ENCODE results near the gene EDAR. TPM values are rescaled to one million over a fixed set of nuclear protein-coding genes. Genes with fewer than 3 reads are reported as not detected.

The EDAR gene
- total RNA-seq, 6 experiments from 2014 or later = 0.06 to 1.6 (median 0.28) TPM

DNA sequence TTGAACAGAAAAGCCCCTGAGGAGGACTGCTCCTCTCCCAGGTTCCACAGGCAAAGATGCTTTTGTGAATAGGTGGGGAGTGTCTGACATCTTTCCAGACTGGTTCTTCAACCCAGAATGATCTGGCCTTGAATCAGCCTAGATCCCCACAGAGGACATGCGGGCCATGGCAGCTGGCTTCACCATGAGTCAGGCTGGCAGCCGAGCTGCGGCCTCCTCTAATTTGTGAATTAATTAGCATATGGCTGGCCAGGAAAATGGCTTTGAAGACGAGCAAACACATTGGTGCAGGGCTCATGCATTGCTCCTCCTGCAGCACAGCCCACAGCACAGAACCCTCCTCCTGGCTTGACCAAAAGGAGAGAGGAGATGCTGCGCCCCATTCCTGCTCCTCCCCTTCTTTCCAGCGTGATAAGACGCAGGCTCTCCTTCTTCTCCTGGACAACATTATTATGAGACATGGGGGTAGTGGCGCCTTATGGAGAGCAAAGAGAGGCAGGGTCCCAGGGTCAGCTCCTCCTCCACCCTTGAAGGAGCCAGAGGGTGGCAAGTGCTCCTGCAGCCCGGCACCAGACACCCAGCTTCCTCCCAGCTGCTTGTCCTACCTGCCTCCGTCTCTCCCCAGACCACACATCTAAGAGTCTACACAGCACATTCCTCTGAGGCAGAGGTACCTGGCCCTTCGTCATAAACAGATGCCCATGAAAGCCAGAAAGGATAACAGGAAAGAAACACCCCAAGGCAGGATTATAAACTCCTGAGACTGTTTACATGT is 66.7 kb downstream of the EDAR start:
- Histone ChIP-seq H3K9me3 (no peaks in the 10 kb centered on the region), H3K27me3 (no peaks in the 10 kb centered on the region), H3K4me3 (no peak overlapping the region), H3K36me3 (no peaks in the 10 kb centered on the region), H3K27ac (no peak overlapping the region), H3K4me1 (peaks cover 0 to 20% (median 6%) of the 10 kb centered on the region in 4 donors)
- no peak for ATAC-seq
- intact Hi-C loops (cut with DNase I) = no loop called here
- WGBS (ENCODE audit: insufficient coverage, low coverage, low lambda C conversion rate, missing lambda C conversion rate) = 60% methylated on average over 1 of the region's 11 CpGs
- no peak for TF ChIP-seq POLR2A (IDR thresholded peaks at IDR 0.05)
- TF ChIP-seq, protein P1, sequence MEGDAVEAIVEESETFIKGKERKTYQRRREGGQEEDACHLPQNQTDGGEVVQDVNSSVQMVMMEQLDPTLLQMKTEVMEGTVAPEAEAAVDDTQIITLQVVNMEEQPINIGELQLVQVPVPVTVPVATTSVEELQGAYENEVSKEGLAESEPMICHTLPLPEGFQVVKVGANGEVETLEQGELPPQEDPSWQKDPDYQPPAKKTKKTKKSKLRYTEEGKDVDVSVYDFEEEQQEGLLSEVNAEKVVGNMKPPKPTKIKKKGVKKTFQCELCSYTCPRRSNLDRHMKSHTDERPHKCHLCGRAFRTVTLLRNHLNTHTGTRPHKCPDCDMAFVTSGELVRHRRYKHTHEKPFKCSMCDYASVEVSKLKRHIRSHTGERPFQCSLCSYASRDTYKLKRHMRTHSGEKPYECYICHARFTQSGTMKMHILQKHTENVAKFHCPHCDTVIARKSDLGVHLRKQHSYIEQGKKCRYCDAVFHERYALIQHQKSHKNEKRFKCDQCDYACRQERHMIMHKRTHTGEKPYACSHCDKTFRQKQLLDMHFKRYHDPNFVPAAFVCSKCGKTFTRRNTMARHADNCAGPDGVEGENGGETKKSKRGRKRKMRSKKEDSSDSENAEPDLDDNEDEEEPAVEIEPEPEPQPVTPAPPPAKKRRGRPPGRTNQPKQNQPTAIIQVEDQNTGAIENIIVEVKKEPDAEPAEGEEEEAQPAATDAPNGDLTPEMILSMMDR (IDR thresholded peaks at IDR 0.05) = no peak
- peak in 1 of 3 donors; percentile 30 for DNase-seq

- ATAC-seq (no peak), DNase-seq (peak in 1 of 3 donors; percentile 35)
- Histone ChIP-seq H3K27me3 (no peaks in the 10 kb centered on the region), H3K27ac (no peak overlapping the region), H3K36me3 (no peaks in the 10 kb centered on the region), H3K4me3 (no peak overlapping the region), H3K4me1 (peaks cover 0 to 20% (median 6%) of the 10 kb centered on the region in 4 donors), H3K9me3 (no peaks in the 10 kb centered on the region)
- intact Hi-C loops (cut with DNase I) = no loop called here
- no CpG with 5 or more reads among the region's 16 CpGs for WGBS (ENCODE audit: insufficient coverage, low coverage, low lambda C conversion rate, missing lambda C conversion rate)
- no peak for TF ChIP-seq POLR2A (IDR thresholded peaks at IDR 0.05)
- TF ChIP-seq, protein P1 (IDR thresholded peaks at IDR 0.05) = no peak
Observed at GRCh38 chr2:108921096-108922030, 67.7 kb downstream of the EDAR start.

- intact Hi-C loops (cut with DNase I) = no loop called here
- 80% methylated on average over 3 of the region's 7 CpGs for WGBS (ENCODE audit: insufficient coverage, low coverage, low lambda C conversion rate, missing lambda C conversion rate)
- peaks cover 0 to 14% (median 5%) of the 10 kb centered on the region in 4 donors for H3K4me1 ChIP-seq
- TF ChIP-seq, protein P1 (IDR thresholded peaks at IDR 0.05) = no peak
- no peak for TF ChIP-seq POLR2A (IDR thresholded peaks at IDR 0.05)
- H3K9me3 ChIP-seq = no peaks in the 10 kb centered on the region
- no peak overlapping the region for H3K27ac ChIP-seq
- ATAC-seq (no peak), DNase-seq (peak in 1 of 3 donors; percentile 21)
- H3K27me3 ChIP-seq = no peaks in the 10 kb centered on the region
- H3K4me3 ChIP-seq = no peak overlapping the region
- no peaks in the 10 kb centered on the region for H3K36me3 ChIP-seq
Observed at GRCh38 chr2:108920686-108921085, 68.3 kb downstream of the EDAR start.

DNA sequence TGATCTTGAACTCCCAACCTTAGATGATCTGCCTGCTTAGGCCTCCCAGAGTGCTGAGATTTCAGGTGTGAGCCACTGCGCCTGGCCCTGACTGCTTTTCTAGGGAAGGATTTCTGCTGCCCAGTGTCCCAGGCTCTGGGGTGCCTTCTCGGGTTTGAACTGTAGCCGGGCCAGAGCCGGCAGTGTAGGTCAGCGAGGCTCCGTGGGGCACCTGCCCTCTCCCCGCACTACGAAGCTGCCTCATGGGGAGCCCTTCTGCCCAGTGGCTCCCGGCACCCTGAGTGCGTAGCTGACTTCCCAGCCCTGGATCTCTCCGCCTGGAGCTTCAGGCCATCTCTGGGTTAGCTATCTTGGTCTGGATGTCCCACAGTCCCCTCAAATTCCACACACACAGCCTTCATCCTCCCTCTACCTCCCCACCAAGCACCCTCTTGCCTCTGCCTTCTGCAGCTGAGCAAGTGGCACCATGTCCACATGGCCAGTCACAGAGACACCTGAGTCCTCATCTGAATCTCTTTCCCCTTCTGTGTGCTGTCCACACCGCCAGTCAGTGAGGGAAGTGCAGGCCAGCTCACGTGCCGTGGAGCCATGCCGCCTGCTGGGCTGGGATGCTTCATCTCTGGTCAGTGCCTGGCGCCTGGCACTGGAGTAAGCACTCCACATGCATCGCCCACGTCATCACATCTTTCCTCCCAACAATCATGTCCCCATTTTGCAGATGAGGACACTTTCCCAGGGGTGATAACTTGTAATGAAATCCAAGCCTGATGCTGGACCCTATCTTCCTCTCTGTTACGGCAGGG is 69.2 kb downstream of the EDAR start:
- intact Hi-C loops (cut with DNase I) = no loop called here
- TF ChIP-seq POLR2A (IDR thresholded peaks at IDR 0.05) = no peak
- Histone ChIP-seq H3K4me1 (peaks cover 0 to 6% (median 3%) of the 10 kb centered on the region in 4 donors), H3K9me3 (no peaks in the 10 kb centered on the region), H3K36me3 (no peaks in the 10 kb centered on the region), H3K27me3 (no peaks in the 10 kb centered on the region), H3K4me3 (no peak overlapping the region), H3K27ac (no peak overlapping the region)
- ATAC-seq (no peak), DNase-seq (peak in 1 of 3 donors; percentile 36)
- WGBS (ENCODE audit: insufficient coverage, low coverage, low lambda C conversion rate, missing lambda C conversion rate) = 100% methylated on average over 2 of the region's 19 CpGs
